ENCODE results near the gene FCRL1.

The FCRL1 gene

DNA sequence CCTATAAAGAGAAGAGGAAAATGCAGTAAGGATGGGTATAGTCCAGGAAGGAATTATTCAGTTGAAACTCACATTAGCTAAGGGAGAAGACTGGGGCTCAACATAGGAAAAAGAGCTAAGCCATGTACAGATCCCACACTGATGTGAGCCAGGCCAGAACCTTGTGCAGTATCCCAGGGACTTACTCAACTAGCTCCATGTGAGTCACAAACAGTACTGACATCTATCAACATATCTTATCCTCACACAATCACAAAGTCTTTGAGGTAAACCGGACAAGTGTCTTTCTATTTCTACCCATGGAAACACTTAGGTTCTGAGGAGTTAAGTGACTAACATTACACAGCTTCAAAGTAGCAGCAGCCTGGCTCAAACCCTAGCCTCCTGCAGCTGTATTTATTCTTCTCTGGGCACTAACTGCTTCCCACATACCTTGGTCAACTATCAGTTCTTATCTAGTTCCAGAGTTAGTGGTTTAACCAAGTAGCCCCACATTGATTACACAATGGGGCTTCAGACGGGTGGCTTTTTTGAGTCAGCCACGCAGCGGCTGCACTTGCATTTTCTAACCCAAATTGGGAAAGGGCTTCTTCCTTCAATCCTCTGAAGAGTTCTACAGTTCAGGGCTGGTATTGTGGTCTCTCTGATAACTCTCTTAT, 12.2 kb upstream of the FCRL1 start:
- TF ChIP-seq CTCF (IDR thresholded peaks at IDR 0.05; ENCODE audit: low read depth, low read length): no peak
- no peak for DNase-seq (ENCODE audit: low read depth in 2 of 2)
- H3K4me3 ChIP-seq (replicated peaks in 1 of 2; ENCODE audit: low read depth in 2 of 2, low read length in 2 of 2): no peak overlapping the region

- no peak for DNase-seq (ENCODE audit: low read depth in 2 of 2)
- no peak for TF ChIP-seq CTCF (IDR thresholded peaks at IDR 0.05; ENCODE audit: low read depth, low read length)
- H3K4me3 ChIP-seq (replicated peaks in 1 of 2; ENCODE audit: low read depth in 2 of 2, low read length in 2 of 2): no peak overlapping the region
These were observed 11.0 kb upstream of the FCRL1 start for GRCh38 chr1:157830887-157831286.

GRCh38 chr1:157829711-157830110, 9.8 kb upstream of the FCRL1 start:
- DNase-seq (ENCODE audit: low read depth in 2 of 2): no peak
- no peak overlapping the region for H3K4me3 ChIP-seq (replicated peaks in 1 of 2; ENCODE audit: low read depth in 2 of 2, low read length in 2 of 2)
- no peak for TF ChIP-seq CTCF (IDR thresholded peaks at IDR 0.05; ENCODE audit: low read depth, low read length)

DNA sequence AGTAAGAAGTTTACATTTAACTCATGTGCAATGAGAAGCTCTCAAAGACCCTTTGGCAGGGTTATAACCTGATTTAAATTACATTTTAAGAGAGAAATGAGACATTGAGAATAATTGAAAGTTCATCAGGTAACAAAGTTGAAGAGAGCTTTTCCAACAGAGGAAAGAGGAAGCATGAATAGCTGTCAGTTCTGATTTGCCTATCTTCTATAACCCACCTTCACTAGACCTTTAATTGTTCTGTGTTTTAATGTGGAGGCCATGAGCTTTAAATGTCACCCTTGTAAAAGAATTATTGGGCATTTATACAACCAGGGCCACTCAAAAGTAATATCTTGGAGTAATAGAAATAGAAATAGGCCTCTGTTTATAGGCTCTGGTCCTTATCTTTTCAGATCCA, 9.3 kb upstream of the FCRL1 start:
- no peak overlapping the region for H3K4me3 ChIP-seq (replicated peaks in 1 of 2; ENCODE audit: low read depth in 2 of 2, low read length in 2 of 2)
- no peak for TF ChIP-seq CTCF (IDR thresholded peaks at IDR 0.05; ENCODE audit: low read depth, low read length)
- DNase-seq (ENCODE audit: low read depth in 2 of 2): no peak

- no peak for DNase-seq (ENCODE audit: low read depth in 2 of 2)
- no peak for TF ChIP-seq CTCF (IDR thresholded peaks at IDR 0.05; ENCODE audit: low read depth, low read length)
- H3K4me3 ChIP-seq (replicated peaks in 1 of 2; ENCODE audit: low read depth in 2 of 2, low read length in 2 of 2): no peak overlapping the region
These were observed 379 bp upstream of the FCRL1 start for GRCh38 chr1:157820299-157820698.

GRCh38 chr1:157819215-157819614, 705 bp downstream of the FCRL1 start:
- no peak for TF ChIP-seq CTCF (IDR thresholded peaks at IDR 0.05; ENCODE audit: low read depth, low read length)
- H3K4me3 ChIP-seq (replicated peaks in 1 of 2; ENCODE audit: low read depth in 2 of 2, low read length in 2 of 2): no peak overlapping the region
- DNase-seq (ENCODE audit: low read depth in 2 of 2): no peak

DNA sequence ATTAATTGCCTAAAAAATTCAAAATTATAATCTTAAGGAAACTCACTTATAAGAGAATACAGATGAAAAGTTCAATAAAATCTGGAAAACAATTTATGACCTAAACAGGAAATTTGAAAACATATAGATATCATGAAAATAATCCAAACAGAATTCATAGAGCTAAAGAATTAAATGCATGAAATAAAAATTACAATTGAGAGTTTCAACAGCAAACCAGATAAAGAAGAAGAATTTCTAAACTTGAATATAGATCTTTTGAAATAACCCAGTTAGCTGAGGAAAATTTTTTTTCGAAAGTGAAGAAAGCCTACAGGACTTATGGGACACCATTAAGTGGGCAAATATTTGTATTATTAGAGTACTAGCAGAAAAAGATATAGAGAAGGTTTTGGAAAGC, 6.7 kb downstream of the FCRL1 start:
- DNase-seq (ENCODE audit: low read depth in 2 of 2): no peak
- TF ChIP-seq CTCF (IDR thresholded peaks at IDR 0.05; ENCODE audit: low read depth, low read length): no peak
- H3K4me3 ChIP-seq (replicated peaks in 1 of 2; ENCODE audit: low read depth in 2 of 2, low read length in 2 of 2): no peak overlapping the region
